KMS-11 (cell line): Measurements from ENCODE around the gene KAT14.
"Not testable (repeated sequence)": the region's sequence is repeated elsewhere in the genome, so short reads cannot be mapped to it uniquely, and the experiment has no call there.

ENCODE experiments used
- H2AFZ ChIP-seq: fragments of 200-600 bp; sonication (generic); 2 replicates; pipeline ENCODE4 v1.6.1; 2016; ENCODE audit warnings: antibody characterized with exemption, mixed run types, low read depth
- H3K27ac ChIP-seq: fragments of 200-600 bp; sonication (generic); 2 replicates; pipeline ENCODE4 v1.6.1; 2016; ENCODE audit warnings: mild to moderate bottlenecking, mixed run types
- H3K27me3 ChIP-seq: fragments of 200-600 bp; sonication (generic); 2 replicates; pipeline ENCODE4 v1.6.1; 2017; ENCODE audit warnings: mild to moderate bottlenecking, low read depth, mixed run types, moderate library complexity; ENCODE audit not compliant: insufficient read depth
- H3K36me3 ChIP-seq: fragments of 200-600 bp; sonication (generic); 2 replicates; pipeline ENCODE4 v1.6.1; 2017; ENCODE audit warnings: mild to moderate bottlenecking, mixed run types; ENCODE audit not compliant: insufficient read depth
- H3K4me1 ChIP-seq: fragments of 200-600 bp; sonication (generic); 2 replicates; pipeline ENCODE4 v1.6.1; 2016; ENCODE audit warnings: mild to moderate bottlenecking, low read depth, mixed run types; ENCODE audit not compliant: poor library complexity, severe bottlenecking
- H3K4me2 ChIP-seq: fragments of 200-600 bp; sonication (generic); 2 replicates; pipeline ENCODE4 v1.7.0; 2016; ENCODE audit warnings: mild to moderate bottlenecking, mixed run types
- H3K4me3 ChIP-seq: fragments of 200-600 bp; sonication (generic); IDR thresholded peaks from 2 replicates; pipeline ENCODE4 v1.6.1; 2017; ENCODE audit warnings: low read depth, low read length, mixed read lengths; ENCODE audit not compliant: insufficient read depth
- H3K79me2 ChIP-seq: fragments of 200-600 bp; sonication (generic); 2 replicates; pipeline ENCODE4 v1.6.1; 2016; ENCODE audit warnings: low read depth, mixed run types; ENCODE audit not compliant: insufficient read depth
- H3K9ac ChIP-seq: fragments of 200-600 bp; sonication (generic); 2 replicates; pipeline ENCODE4 v1.6.1; 2016; ENCODE audit warnings: mild to moderate bottlenecking, mixed run types
- H4K20me1 ChIP-seq: fragments of 200-600 bp; sonication (generic); 2 replicates; pipeline ENCODE4 v1.6.1; 2016; ENCODE audit warnings: mild to moderate bottlenecking, mixed run types; ENCODE audit not compliant: insufficient read depth
- TF ChIP-seq, protein P1 (sequence below): fragments of 200-600 bp; sonication (generic); conservative IDR thresholded peaks from 2 replicates; pipeline ENCODE4 v1.6.1; 2017; ENCODE audit warnings: low read depth, mild to moderate bottlenecking, antibody characterized with exemption, low read length, moderate library complexity, mixed read lengths

KAT14 gene, protein sequence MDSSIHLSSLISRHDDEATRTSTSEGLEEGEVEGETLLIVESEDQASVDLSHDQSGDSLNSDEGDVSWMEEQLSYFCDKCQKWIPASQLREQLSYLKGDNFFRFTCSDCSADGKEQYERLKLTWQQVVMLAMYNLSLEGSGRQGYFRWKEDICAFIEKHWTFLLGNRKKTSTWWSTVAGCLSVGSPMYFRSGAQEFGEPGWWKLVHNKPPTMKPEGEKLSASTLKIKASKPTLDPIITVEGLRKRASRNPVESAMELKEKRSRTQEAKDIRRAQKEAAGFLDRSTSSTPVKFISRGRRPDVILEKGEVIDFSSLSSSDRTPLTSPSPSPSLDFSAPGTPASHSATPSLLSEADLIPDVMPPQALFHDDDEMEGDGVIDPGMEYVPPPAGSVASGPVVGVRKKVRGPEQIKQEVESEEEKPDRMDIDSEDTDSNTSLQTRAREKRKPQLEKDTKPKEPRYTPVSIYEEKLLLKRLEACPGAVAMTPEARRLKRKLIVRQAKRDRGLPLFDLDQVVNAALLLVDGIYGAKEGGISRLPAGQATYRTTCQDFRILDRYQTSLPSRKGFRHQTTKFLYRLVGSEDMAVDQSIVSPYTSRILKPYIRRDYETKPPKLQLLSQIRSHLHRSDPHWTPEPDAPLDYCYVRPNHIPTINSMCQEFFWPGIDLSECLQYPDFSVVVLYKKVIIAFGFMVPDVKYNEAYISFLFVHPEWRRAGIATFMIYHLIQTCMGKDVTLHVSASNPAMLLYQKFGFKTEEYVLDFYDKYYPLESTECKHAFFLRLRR

DNA sequence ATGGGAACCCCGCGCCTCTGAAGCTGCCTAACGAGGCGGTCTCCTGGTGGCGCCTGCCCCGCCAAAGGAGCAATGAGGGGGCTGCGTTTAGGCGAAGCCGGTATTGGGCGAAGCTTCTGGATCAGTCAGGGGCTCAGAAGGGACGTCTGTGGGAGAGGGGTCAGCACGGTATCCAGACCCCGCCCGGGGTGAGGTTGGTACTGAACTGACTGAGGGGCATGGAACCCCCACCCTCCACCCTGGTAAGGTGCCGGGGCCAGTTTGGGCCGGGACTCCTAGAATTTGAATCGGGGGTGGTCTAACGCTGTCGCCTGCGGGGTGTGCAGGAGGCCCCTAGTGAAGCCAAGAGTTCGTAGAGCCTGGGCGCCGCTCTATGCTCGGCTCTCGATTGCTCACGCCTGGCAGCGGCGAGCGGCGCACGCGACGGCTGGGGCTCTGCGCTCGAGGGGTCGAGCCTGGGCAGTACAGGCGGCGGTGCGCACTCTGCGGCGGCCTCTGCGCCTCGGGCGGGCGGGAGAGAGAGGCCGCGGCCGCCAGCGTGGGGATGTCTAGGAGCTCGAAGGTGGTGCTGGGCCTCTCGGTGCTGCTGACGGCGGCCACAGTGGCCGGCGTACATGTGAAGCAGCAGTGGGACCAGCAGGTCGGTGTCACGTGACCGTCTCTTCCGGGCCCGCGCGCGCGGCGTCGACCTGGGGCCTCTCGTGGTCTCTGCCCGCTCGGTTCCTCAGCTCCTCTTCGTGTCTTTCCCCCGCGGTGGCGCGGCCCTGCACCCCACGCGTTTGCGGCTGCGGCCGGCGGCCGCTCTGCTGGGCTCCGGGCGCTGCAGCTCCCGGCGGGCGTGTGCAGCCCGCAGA is at the start of gene KAT14, which contains the start of gene PET117:
Gene KAT14, plus strand, starts transcription at position 452 of the 854 bp plus-strand sequence. CDS start 4,798 bp downstream, outside the sequence.
Gene PET117, plus strand, starts transcription at position 452 of the 854 bp plus-strand sequence. Its CDS starts 93 bp downstream, at position 545.
- H3K79me2 ChIP-seq, result peaks cover 16% of the 10 kb centered on the region
- no peaks in the 10 kb centered on the region for H3K36me3 ChIP-seq
- no peak within 1 kb of the TSS for H3K4me3 ChIP-seq
- H3K27me3 ChIP-seq, result no peaks in the 10 kb centered on the region
- peak within 1 kb of the TSS; percentile 80 for H3K4me2 ChIP-seq
- peak within 1 kb of the TSS; percentile 88 for H3K9ac ChIP-seq
- H3K27ac ChIP-seq, result peak within 1 kb of the TSS; percentile 80
- peak within 1 kb of the TSS; percentile 99 for H2AFZ ChIP-seq
- H3K4me1 ChIP-seq, result peaks cover 7% of the 10 kb centered on the region
- TF ChIP-seq, protein P1, sequence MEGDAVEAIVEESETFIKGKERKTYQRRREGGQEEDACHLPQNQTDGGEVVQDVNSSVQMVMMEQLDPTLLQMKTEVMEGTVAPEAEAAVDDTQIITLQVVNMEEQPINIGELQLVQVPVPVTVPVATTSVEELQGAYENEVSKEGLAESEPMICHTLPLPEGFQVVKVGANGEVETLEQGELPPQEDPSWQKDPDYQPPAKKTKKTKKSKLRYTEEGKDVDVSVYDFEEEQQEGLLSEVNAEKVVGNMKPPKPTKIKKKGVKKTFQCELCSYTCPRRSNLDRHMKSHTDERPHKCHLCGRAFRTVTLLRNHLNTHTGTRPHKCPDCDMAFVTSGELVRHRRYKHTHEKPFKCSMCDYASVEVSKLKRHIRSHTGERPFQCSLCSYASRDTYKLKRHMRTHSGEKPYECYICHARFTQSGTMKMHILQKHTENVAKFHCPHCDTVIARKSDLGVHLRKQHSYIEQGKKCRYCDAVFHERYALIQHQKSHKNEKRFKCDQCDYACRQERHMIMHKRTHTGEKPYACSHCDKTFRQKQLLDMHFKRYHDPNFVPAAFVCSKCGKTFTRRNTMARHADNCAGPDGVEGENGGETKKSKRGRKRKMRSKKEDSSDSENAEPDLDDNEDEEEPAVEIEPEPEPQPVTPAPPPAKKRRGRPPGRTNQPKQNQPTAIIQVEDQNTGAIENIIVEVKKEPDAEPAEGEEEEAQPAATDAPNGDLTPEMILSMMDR, result no peak
- H4K20me1 ChIP-seq, result no peaks in the 10 kb centered on the region

DNA sequence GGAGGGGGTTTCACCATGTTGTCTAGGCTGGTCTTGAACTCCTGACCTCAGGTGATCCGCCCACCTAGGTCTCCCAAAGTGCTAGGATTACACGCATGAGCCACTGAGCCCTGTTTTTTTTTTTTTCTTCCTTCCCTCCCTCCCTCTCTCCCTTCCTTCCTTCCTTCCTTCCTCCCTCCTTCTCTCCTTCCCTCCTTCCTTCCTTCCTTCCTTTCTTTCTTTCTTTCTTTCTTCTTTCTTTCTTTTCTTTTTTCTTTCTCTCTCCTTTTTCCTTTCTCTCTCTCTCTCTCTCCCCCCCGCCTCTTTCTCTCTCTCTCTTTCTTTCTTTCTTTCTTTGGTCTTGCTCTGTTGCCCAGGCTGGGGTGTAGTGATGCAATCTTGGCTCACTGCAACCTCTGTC is 49.4 kb upstream of the KAT14 start:
- H3K4me3 ChIP-seq, H3K27ac ChIP-seq, H2AFZ ChIP-seq, H4K20me1 ChIP-seq, H3K27me3 ChIP-seq, H3K36me3 ChIP-seq, H3K4me1 ChIP-seq, H3K79me2 ChIP-seq, H3K9ac ChIP-seq, H3K4me2 ChIP-seq: not testable (repeated sequence)

DNA sequence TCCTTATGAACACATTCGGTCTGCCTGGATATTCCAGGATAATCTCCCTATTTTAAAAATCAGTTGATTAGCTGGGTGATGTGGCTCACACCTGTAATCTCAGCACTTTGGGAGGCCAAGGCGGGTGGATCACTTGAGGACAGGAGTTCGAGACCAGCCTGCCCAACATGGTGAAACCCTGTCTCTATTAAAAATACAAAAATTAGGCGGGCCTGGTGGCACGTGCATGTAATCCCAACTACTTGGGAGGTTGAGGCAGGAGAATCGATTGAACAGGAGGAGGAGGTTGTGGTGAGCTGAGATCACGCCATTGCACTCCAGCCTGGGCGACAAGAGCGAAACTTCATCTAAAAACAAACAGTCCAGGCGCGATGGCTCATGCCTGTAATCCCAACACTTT is 48.8 kb upstream of the KAT14 start:
- not testable (repeated sequence) for H3K4me2 ChIP-seq, H3K27ac ChIP-seq, H3K36me3 ChIP-seq, H3K9ac ChIP-seq, H3K4me1 ChIP-seq, H2AFZ ChIP-seq, H3K4me3 ChIP-seq, H3K27me3 ChIP-seq, H3K79me2 ChIP-seq, H4K20me1 ChIP-seq

DNA sequence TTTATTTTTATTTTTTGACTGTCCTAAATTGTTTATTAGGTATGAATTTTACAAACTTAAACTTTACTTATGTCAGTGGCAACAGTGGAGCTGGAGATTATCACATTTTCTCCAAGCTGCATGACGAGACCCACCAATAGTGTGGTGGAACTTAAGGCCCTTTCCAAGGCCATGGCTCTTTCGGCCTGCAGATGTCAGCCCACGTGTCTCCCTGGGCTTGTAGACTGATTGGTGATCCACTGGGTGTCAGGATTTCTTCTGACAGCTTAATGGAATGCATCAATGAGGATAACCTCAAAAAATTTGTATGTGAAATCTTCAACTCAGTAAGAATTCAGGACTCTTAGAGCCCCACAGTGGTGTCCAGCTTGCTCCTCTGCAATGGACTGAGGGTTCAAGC is 47.6 kb upstream of the KAT14 start:
- H3K27me3 ChIP-seq, result no peaks in the 10 kb centered on the region
- H3K4me2 ChIP-seq, result no peak overlapping the region
- TF ChIP-seq, protein P1, result no peak
- no peaks in the 10 kb centered on the region for H3K36me3 ChIP-seq
- H3K27ac ChIP-seq, result no peak overlapping the region
- no peak overlapping the region for H3K9ac ChIP-seq
- no peaks in the 10 kb centered on the region for H3K4me1 ChIP-seq
- H3K79me2 ChIP-seq, result no peaks in the 10 kb centered on the region
- H4K20me1 ChIP-seq, result no peaks in the 10 kb centered on the region
- no peak overlapping the region for H2AFZ ChIP-seq
- no peak overlapping the region for H3K4me3 ChIP-seq

DNA sequence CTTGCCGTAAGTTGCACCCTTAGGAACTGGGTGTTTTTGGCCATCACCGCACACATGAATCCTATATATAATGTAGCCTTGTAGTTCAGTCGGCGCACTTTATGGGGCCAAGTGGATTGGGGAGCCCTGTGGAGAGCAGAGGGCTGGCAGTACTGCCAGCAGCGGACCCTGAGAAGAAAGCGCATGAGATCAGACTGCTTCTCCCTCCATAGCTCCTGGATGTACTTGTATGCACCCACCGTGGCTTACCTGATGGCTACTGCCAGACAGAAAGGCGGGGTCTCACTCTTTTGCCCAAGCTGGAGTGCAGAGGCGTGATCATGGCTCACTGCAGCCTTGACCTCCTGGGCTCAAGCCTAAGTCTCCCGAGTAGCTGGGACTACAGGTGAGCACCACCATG is 47.2 kb upstream of the KAT14 start:
- no peaks in the 10 kb centered on the region for H3K4me1 ChIP-seq
- no peak overlapping the region for H3K9ac ChIP-seq
- TF ChIP-seq, protein P1, result no peak
- no peaks in the 10 kb centered on the region for H3K79me2 ChIP-seq
- no peak overlapping the region for H3K4me3 ChIP-seq
- no peak overlapping the region for H3K27ac ChIP-seq
- no peak overlapping the region for H3K4me2 ChIP-seq
- H4K20me1 ChIP-seq, result no peaks in the 10 kb centered on the region
- H2AFZ ChIP-seq, result no peak overlapping the region
- no peaks in the 10 kb centered on the region for H3K27me3 ChIP-seq
- H3K36me3 ChIP-seq, result no peaks in the 10 kb centered on the region
